COLO668 (cell line): ENCODE results near the gene ADGRV1.
"Not testable (repeated sequence)": the region's sequence is repeated elsewhere in the genome, so short reads cannot be mapped to it uniquely, and the experiment has no call there.

Experiments used
- DNase-seq: peaks from one replicate; lab custom pipeline; 2025; ENCODE audit not compliant: unreplicated experiment; lab: John Stamatoyannopoulos, UW

The ADGRV1 gene

GRCh38 chr5:90894866-90895420, 336.3 kb downstream of the ADGRV1 start:
- no peak for DNase-seq

GRCh38 chr5:90897618-90898017, 339.0 kb downstream of the ADGRV1 start:
- no peak for DNase-seq

- DNase-seq, result no peak
Measured at GRCh38 chr5:90898326-90899013, 339.9 kb downstream of the ADGRV1 start.

DNA sequence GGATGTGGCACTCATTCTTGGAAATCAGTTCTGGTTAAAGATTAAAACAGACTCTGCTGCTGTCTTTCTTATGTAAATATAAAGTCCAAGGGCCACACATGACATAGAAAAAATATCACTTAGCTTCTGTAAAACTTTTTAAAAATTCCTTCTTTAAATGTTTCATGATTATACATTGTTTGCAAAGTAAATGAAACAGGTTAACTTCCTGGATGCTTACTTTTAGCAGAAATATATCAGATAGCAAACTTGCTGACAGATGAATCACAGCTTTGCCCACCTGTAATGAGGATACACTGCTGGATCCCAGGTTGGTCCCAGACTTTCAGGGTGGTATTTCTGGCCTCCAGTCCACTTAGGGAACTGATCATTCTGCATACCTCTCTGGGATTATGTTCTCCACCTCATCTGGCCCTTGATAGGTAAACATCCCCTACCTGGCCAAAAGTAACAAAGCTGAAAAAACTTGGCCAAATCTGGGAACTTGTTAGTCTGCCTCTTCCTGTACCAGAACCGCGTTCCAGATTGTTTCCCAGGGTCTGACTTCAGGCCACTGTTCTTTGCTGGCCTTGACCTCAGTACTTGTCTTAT, 340.5 kb downstream of the ADGRV1 start:
- no peak for DNase-seq

DNA sequence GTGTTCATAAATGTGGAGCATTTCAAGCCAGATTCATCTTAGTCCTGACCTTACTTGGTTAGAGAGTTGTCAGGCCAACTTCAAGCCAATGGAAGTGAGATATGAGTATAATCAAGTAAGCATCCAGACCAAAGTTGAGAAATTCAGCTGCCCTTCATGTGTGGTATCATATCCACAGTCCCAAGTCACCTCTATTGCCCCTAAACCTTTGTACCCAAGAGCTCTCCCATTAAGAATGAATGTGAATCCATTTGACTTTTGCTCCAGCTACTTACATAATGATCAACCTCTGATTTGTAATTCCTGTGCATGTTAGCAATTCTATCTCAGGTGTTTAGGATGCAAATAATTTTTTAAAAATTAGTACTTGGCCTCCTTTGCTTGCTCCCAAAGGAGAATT, 342.7 kb downstream of the ADGRV1 start:
- DNase-seq, result no peak

DNA sequence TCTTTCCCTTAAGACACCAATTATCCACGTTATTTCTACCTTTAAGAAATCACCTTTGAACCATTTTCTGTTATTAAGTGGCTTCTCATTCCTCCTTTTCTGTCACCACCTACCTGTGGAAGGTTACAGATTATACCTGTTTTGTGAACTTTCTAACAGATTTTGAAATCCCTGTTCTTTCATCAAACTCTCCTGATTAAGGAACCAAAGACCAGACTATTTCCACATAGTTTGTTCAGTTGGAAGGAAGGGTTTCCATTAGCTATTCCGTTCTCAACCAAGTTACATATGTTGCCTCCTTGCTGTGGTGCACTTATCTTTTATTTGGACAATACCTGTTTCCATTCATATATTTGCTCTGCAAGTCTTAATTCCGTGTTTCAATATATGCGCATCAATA, 343.6 kb downstream of the ADGRV1 start:
- DNase-seq, result no peak

DNA sequence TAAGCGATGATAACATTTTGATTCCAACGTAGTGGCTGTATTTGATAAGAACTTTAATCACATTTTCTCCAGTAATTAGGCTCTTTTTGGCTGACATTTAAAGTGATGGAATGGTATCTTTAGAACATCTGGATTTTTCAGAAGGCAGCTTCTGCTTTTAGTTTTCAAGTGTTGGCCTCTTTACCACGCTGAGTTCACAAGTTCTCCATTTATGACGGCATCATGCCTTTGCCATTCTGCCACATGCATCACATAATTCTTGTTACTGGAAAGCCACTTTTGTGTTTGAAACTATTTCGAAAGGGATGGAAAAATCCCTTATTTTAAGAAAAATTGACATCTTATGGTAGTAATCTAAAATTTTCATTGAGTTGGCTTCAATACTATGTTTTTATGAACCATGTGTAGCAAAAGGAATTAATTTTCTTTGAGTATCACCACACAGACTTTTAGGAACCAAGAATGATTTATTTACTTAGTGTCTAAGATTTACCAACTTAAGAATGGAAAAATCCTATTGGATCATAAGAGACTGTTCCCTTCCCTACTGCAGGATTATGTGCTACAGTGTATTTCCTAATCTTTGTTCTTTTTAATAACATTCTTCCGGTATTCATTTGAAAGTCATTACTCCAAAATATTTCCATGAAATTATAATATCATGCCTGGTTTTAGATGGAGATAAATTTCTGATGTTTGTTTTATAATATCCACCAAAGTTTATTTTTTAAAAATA, 344.2 kb downstream of the ADGRV1 start:
- no peak for DNase-seq

- no peak for DNase-seq
Measured at GRCh38 chr5:90909101-90909503, 350.5 kb downstream of the ADGRV1 start.

DNA sequence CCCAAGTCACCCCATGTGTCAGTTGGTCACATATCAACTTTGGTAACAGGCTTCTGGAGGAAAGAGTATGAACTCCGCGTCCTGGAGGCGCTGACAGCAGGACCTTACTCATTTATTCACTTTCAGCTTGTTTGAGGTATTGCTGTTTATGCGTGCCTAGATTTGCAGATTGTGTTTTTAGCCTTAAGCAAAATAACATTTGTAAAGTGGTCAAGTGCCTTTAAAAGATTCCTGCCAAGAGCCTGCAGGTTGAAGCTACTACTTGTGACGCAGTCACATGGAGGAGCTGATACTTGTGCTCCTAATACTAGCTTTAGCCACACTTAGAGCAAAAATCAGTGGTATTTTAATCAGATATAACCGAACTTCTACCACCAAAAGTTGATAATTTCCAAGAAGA, 351.3 kb downstream of the ADGRV1 start:
- no peak for DNase-seq

DNA sequence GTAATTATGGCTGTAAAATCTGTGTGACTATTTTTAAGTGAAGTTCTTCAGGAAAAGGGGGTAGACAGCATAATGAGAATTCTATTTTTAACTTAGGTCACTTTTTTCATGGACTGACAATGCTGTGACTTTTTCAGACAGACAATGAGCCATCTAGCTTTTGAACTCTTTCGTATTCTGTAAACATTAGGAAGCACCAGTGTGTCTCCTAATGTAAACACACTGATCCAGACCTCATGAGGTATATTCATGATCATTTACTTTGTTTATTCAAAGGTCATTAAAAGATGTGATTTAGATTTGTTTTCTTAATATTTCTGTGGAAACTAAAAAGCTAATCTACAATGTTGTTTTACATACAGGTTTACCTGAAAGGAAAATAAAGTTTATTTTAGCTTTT, 352.6 kb downstream of the ADGRV1 start:
- DNase-seq, result no peak

- no peak for DNase-seq
Measured at GRCh38 chr5:90912476-90912875, 353.9 kb downstream of the ADGRV1 start.

DNA sequence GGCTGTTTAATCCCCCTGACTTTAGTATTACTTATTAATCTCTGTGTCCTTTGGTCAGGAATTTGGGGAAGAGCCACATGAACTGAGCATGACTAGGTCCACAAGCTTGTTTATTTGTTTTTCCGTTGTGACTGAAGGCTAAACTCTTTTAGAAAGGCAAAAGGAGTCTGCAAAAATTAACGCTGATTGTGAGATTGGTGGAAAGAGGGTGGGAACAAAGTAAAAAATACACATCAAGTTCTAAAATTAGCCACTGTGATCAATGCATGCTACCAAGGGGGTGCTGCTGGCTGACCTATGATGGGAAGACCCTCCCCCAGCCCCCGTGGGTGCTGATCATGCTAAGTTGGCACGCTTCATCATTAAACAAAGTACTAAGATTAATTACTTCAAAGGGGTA, 356.8 kb downstream of the ADGRV1 start:
- no peak for DNase-seq

- DNase-seq, result no peak
Measured at GRCh38 chr5:90916947-90917800, 358.6 kb downstream of the ADGRV1 start.

DNA sequence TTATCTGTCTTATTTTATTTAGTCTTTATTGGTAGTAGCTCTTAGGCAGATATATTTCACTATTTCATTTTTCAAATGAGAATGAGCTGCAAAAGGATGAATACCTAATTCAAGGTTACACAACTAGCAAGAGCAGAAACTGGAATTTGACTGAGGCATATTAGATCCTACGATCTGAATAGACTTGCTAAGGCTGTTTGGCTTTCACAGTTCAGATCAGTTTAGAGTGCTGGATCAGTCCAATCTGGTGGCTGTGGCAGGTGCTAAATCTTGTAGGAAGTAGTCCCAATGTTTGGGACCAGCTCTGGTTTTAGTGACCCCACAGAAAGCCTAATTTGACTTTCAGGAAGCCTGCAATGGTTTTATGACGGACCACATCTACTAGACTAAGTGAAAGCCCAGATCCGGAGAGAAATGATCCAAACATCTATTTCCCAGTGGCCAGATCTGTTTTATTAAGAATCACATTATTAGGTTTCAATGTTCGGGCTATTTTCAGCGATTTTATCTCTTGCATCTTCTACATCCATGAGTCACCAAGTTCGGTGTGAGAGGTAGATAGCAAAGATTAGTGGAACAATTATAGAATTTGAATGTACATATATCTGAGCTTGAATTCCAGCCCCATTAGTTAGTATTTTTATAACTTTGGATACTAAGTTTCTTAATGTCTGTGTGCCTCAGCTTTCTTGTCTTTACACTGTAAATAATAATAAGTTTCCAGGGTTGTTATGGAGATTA, 359.5 kb downstream of the ADGRV1 start:
- no peak for DNase-seq

DNA sequence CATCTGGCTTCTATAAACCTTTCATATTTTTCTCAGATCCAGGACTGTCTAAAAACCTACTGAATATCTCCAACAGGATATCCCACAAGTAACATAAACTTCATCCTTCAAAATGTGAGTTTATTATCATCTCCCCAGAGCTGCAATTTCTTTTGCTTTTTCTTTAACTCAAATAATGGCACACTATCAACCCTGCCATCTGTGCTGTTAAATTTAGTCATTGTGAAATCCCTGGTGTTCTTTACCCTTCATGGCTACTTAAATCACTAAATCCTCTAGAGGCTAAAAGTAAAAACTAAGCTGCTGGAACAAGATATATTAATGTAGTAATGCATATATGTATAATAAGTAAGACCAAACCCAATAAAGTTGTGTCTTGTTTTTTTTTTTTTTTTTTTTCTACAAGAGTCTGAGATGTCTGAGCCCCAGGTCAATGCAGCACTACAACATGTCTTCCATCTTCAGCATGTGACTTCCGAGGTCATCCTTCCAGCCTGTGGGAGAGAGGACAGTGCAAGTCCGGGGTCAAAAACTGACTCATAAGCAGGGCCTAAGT, 362.9 kb downstream of the ADGRV1 start:
- DNase-seq, result no peak

GRCh38 chr5:90924222-90924621, 365.6 kb downstream of the ADGRV1 start:
- not testable (repeated sequence) for DNase-seq

DNA sequence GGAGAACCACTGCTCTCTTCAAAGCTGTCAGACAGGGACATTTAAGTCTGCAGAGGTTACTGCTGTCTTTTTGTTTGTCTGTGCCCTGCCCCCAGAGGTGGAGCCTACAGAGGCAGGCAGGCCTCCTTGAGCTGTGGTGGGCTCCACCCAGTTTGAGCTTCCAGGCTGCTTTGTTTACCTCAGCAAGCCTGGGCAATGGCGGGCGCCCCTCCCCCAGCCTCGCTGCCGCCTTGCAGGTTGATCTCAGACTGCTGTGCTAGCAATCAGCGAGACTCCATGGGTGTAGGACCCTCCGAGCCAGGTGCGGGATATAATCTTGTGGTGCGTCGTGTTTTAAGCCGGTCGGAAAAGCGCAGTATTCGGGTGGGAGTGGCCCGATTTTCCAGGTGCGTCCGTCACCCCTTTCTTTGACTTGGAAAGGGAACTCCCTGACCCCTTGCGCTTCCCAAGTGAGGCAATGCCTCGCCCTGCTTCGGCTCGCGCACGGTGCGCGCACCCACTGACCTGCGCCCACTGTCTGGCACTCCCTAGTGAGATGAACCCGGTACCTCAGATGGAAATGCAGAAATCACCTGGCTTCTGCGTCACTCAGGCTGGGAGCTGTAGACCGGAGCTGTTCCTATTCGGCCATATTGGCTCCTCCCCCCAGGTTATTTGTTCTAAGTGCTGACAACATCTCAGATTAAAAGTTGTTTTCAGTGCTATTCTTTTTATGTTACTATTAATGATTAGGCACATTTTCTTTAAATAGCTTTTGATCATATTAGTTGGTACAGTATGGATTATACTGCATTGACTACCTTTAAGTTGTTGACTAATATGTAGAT, 370.6 kb downstream of the ADGRV1 start:
- DNase-seq, result not testable (repeated sequence)

GRCh38 chr5:90930062-90930461, 371.5 kb downstream of the ADGRV1 start:
- DNase-seq, result no peak

GRCh38 chr5:90930756-90931431, 372.3 kb downstream of the ADGRV1 start:
- no peak for DNase-seq
